Caco-2 (cell line): Measurements from ENCODE around the gene VWA8. TPM values are rescaled to one million over a fixed set of nuclear protein-coding genes. Genes with fewer than 3 reads are reported as not detected.
"Not testable (repeated sequence)": the region's sequence is repeated elsewhere in the genome, so short reads cannot be mapped to it uniquely, and the experiment has no call there.

Experiments used
- BruUV-seq: library from RNA; stranded (reverse); fragments of 400-500 nt; replicated peaks from 2 replicates; lab custom pipeline; 2021; lab: Mats Ljungman, UMichigan
- CTCF ChIA-PET: fragments of 300-600 bp; sonication (Branson Sonifier 250); formaldehyde crosslinking; loops from one replicate; lab custom pipeline; 2022; ENCODE audit warnings: antibody characterized with exemption; lab: Charles Lee
- POLR2A ChIA-PET: fragments of 300-600 bp; sonication (Branson Sonifier 250); formaldehyde crosslinking; loops from one replicate; lab custom pipeline; 2022; ENCODE audit warnings: antibody characterized with exemption; lab: Charles Lee
- DNase-seq, 2 experiments: peaks; one replicate each; pipeline versions ENCODE4 v3.0.0 to v3.0.0-alpha.2; 2020 to 2022
- H3K27me3 ChIP-seq: replicated peaks from 2 replicates; pipeline ENCODE4 v1.6.0; 2011; ENCODE audit warnings: low read length; ENCODE audit not compliant: control insufficient read depth, insufficient read depth
- H3K36me3 ChIP-seq: 2 replicates; pipeline ENCODE4 v1.5.1; 2011; ENCODE audit warnings: low read length; ENCODE audit not compliant: control insufficient read depth, insufficient read depth
- H3K4me1 ChIP-seq: fragments of 250-450 bp; sonication (Bioruptor Pico); 2 replicates; pipeline ENCODE4 v1.5.1; 2020; ENCODE audit warnings: mild to moderate bottlenecking
- H3K4me3 ChIP-seq: 2 replicates; pipeline ENCODE4 v1.5.1; 2011; ENCODE audit warnings: low read depth, mild to moderate bottlenecking, control low read depth, low read length
- H3K9me3 ChIP-seq: fragments of 250-450 bp; sonication (Bioruptor Pico); 2 replicates; pipeline ENCODE4 v1.5.1; 2020; ENCODE audit warnings: mild to moderate bottlenecking, moderate library complexity
- H3K27ac Mint-ChIP-seq: one replicate; pipeline ENCODE4 v1.8.0; 2022; ENCODE audit warnings: mixed read lengths; ENCODE audit not compliant: unreplicated experiment
- H3K27me3 Mint-ChIP-seq: one replicate; pipeline ENCODE4 v1.8.0; 2022; ENCODE audit warnings: mixed read lengths; ENCODE audit not compliant: insufficient read depth, unreplicated experiment
- H3K36me3 Mint-ChIP-seq: one replicate; pipeline ENCODE4 v1.8.0; 2022; ENCODE audit warnings: mild to moderate bottlenecking, mixed read lengths; ENCODE audit not compliant: insufficient read depth, unreplicated experiment
- H3K4me1 Mint-ChIP-seq: one replicate; pipeline ENCODE4 v1.8.0; 2022; ENCODE audit warnings: low read depth, mixed read lengths; ENCODE audit not compliant: unreplicated experiment
- H3K4me3 Mint-ChIP-seq: one replicate; pipeline ENCODE4 v1.8.0; 2022; ENCODE audit warnings: mild to moderate bottlenecking, moderate library complexity, mixed read lengths; ENCODE audit not compliant: unreplicated experiment
- H3K9me3 Mint-ChIP-seq: one replicate; pipeline ENCODE4 v1.8.0; 2022; ENCODE audit warnings: mixed read lengths; ENCODE audit not compliant: unreplicated experiment
- intact Hi-C: fragments of 100-400 bp; cut with micrococcal nuclease; formaldehyde crosslinking; loops from one replicate; pipeline ENCODE4 v1.10.0; 2022; ENCODE audit not compliant: unreplicated experiment
- total RNA-seq: library from RNA; stranded (reverse); gene quantifications from 2 replicates; pipeline ENCODE4 v1.2.3, GENCODE V29; 2022
- TF ChIP-seq, protein P1 (sequence below), 2 experiments: fragments of 200-600 bp in 1 of 2; IDR thresholded peaks; 1 replicate in 1 of 2; 2 replicates in 1 of 2; pipeline versions ENCODE4 v1.5.1 to v1.8.0; 2011 to 2022; ENCODE audit warnings: antibody characterized with exemption in 1 of 2, control low read depth in 1 of 2, inconsistent platforms in 1 of 2, low read depth in 1 of 2, low read length in 1 of 2, mild to moderate bottlenecking in 1 of 2, moderate library complexity in 1 of 2; ENCODE audit not compliant: insufficient read depth in 1 of 2, severe bottlenecking in 1 of 2, unreplicated experiment in 1 of 2

Gene VWA8
- total RNA-seq, 1 experiment from 2014 or later = 20.7 TPM

DNA sequence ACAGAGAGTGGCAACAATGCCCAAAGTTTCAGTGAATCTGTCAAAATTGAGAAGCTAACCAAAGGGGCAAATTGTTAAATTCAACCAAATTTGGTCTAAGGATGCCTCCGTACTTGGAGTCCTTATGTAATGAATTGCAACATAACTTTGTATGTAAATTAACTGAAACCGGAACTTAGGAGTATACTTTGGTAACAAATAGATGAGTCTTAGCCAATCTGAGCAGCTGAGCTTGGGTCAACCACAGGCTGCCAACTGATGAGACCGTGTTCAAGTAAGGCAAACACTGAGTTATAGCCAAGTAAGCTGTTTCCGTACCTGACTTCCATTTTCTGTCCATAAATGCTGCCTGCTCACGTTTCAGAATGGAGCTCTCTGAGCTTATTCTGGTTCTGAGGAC lies 5.3 kb downstream of the VWA8 start:
- BruUV-seq = no TSS peak
- 0 out of 2 replicates have a peak, but pooled peaks cover 11% of the 10 kb centered on the region for H3K4me1 ChIP-seq
- Mint-ChIP-seq H3K36me3 (no peaks in the 10 kb centered on the region), H3K4me3 (no peak overlapping the region), H3K27ac (no peak overlapping the region), H3K27me3 (no peaks in the 10 kb centered on the region), H3K4me1 (peaks cover 20% of the 10 kb centered on the region), H3K9me3 (no peaks in the 10 kb centered on the region)
- H3K27me3 ChIP-seq = no peaks in the 10 kb centered on the region
- ChIA-PET CTCF (no interaction called here), POLR2A (no interaction called here)
- intact Hi-C loops = no loop called here
- H3K36me3 ChIP-seq = no peaks in the 10 kb centered on the region
- H3K4me3 ChIP-seq = no peak overlapping the region
- TF ChIP-seq, protein P1, sequence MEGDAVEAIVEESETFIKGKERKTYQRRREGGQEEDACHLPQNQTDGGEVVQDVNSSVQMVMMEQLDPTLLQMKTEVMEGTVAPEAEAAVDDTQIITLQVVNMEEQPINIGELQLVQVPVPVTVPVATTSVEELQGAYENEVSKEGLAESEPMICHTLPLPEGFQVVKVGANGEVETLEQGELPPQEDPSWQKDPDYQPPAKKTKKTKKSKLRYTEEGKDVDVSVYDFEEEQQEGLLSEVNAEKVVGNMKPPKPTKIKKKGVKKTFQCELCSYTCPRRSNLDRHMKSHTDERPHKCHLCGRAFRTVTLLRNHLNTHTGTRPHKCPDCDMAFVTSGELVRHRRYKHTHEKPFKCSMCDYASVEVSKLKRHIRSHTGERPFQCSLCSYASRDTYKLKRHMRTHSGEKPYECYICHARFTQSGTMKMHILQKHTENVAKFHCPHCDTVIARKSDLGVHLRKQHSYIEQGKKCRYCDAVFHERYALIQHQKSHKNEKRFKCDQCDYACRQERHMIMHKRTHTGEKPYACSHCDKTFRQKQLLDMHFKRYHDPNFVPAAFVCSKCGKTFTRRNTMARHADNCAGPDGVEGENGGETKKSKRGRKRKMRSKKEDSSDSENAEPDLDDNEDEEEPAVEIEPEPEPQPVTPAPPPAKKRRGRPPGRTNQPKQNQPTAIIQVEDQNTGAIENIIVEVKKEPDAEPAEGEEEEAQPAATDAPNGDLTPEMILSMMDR (IDR thresholded peaks at IDR 0.05; ENCODE audit: insufficient read depth in 1 of 2, low read depth in 1 of 2, low read length in 1 of 2, severe bottlenecking in 1 of 2, unreplicated experiment in 1 of 2) = no peak
- DNase-seq = no peak
- H3K9me3 ChIP-seq = no peaks in the 10 kb centered on the region

DNA sequence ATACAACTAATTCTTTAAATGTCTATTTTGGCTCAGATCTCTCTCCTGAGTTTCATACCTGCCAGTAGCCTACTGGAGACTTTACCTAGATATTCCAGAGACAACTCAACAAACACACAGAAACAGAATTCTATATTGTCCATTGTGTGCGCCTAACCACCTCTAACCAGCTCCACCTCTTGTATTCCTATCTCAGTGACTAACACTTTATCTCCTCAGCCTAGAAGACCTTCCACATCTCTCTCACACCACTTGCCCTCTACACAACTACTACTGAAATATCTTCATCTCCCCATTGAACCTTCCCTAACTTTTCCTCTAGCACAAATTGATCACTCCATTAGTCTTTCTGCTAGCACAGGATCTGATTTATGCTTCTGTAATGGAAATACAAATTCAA lies 6.7 kb downstream of the VWA8 start:
- intact Hi-C loops = no loop called here
- POLR2A ChIA-PET = no interaction called here

GRCh38 chr13:41952749-41953148 lies 8.2 kb downstream of the VWA8 start:
- DNase-seq = no peak
- Histone ChIP-seq H3K36me3 (no peaks in the 10 kb centered on the region), H3K4me3 (no peak overlapping the region), H3K4me1 (0 out of 2 replicates have a peak, but pooled peaks cover 7% of the 10 kb centered on the region), H3K9me3 (no peaks in the 10 kb centered on the region), H3K27me3 (no peaks in the 10 kb centered on the region)
- intact Hi-C loops = no loop called here
- TF ChIP-seq, protein P1 (IDR thresholded peaks at IDR 0.05; ENCODE audit: insufficient read depth in 1 of 2, low read depth in 1 of 2, low read length in 1 of 2, severe bottlenecking in 1 of 2, unreplicated experiment in 1 of 2) = no peak
- POLR2A ChIA-PET = no interaction called here
- H3K27ac Mint-ChIP-seq = no peak overlapping the region
- no peak overlapping the region for H3K4me3 Mint-ChIP-seq
- no TSS peak for BruUV-seq
- H3K4me1 Mint-ChIP-seq = peaks cover 7% of the 10 kb centered on the region
- CTCF ChIA-PET = no interaction called here
- H3K27me3 Mint-ChIP-seq = no peaks in the 10 kb centered on the region
- no peaks in the 10 kb centered on the region for H3K9me3 Mint-ChIP-seq
- H3K36me3 Mint-ChIP-seq = peaks cover 6% of the 10 kb centered on the region

More for the DNA sequence above, 6.7 kb downstream of the VWA8 start:
- Mint-ChIP-seq H3K36me3 (no peaks in the 10 kb centered on the region), H3K27ac (no peak overlapping the region), H3K4me1 (peaks cover 10% of the 10 kb centered on the region), H3K9me3 (no peaks in the 10 kb centered on the region), H3K4me3 (no peak overlapping the region), H3K27me3 (no peaks in the 10 kb centered on the region)
- H3K4me1 ChIP-seq = 0 out of 2 replicates have a peak, but pooled peaks cover 7% of the 10 kb centered on the region
- no peaks in the 10 kb centered on the region for H3K9me3 ChIP-seq
- no peaks in the 10 kb centered on the region for H3K36me3 ChIP-seq
- CTCF ChIA-PET = no interaction called here
- no peak for DNase-seq
- H3K27me3 ChIP-seq = no peaks in the 10 kb centered on the region
- BruUV-seq = no TSS peak
- TF ChIP-seq, protein P1 (IDR thresholded peaks at IDR 0.05; ENCODE audit: insufficient read depth in 1 of 2, low read depth in 1 of 2, low read length in 1 of 2, severe bottlenecking in 1 of 2, unreplicated experiment in 1 of 2) = no peak
- H3K4me3 ChIP-seq = no peak overlapping the region

DNA sequence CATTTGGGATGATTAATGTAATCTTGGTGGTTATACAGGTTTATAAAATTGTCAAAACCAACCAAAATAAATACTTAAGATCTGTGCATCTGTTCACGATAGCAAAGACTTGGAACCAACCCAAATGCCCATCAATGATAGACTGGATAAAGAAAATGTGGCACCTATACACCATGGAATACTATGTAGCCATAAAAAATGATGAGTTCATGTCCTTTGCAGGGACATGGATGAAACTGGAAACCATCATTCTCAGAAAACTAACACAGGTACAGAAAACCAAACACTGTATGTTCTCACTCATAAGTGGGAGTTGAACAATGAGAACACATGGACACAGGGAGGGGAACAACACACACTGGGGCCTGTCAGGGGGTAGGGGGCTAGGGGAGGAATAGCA lies 11.8 kb downstream of the VWA8 start:
- H3K36me3 ChIP-seq, BruUV-seq, DNase-seq, CTCF ChIA-PET, H3K27me3 Mint-ChIP-seq, H3K9me3 Mint-ChIP-seq, H3K27ac Mint-ChIP-seq, H3K9me3 ChIP-seq, H3K4me1 ChIP-seq, H3K4me3 ChIP-seq, POLR2A ChIA-PET, H3K4me3 Mint-ChIP-seq, H3K27me3 ChIP-seq: not testable (repeated sequence)
- Mint-ChIP-seq H3K36me3 (peaks cover 22% of the 10 kb centered on the region), H3K4me1 (peaks cover 17% of the 10 kb centered on the region)
- intact Hi-C loops = loop anchor here (10.0 kb wide), 1 partner anchor 254 kb away; no protein-coding TSS in a partner anchor
